Ishikawa (cell line): ENCODE measurements around the gene CHD1.
A peak's percentile ranks its signal among the peaks of the same experiment; 100 is the strongest.

ENCODE experiments used
- CEBPB ChIP-seq: IDR thresholded peaks from 2 replicates; pipeline ENCODE4 v1.6.1; 2012
- CREB1 ChIP-seq: IDR thresholded peaks from 2 replicates; pipeline ENCODE4 v1.6.1; 2012; ENCODE audit warnings: low read depth
- EGR1 ChIP-seq: IDR thresholded peaks from 2 replicates; pipeline ENCODE4 v1.6.1; 2012
- EP300 ChIP-seq: IDR thresholded peaks from 2 replicates; pipeline ENCODE4 v1.6.1; 2012; ENCODE audit warnings: borderline replicate concordance
- TEAD4 ChIP-seq: IDR thresholded peaks from 2 replicates; pipeline ENCODE4 v1.6.1; 2012
- YY1 ChIP-seq: IDR thresholded peaks from 2 replicates; pipeline ENCODE4 v1.6.1; 2012; ENCODE audit warnings: low read depth
- ZBTB7A ChIP-seq: IDR thresholded peaks from 2 replicates; pipeline ENCODE4 v1.6.1; 2012; ENCODE audit warnings: low read depth

- TF ChIP-seq EP300 (peak; percentile 78; the same call in 1 of the 2 replicates), CEBPB (no peak), YY1 (no peak), TEAD4 (peak; percentile 91), CREB1 (no peak), EGR1 (no peak), ZBTB7A (no peak)
Observed at GRCh38 chr5:98865690-98866089, 63.1 kb downstream of the CHD1 start.
